ENCODE results near the gene THSD7B. TPM values are rescaled to one million over a fixed set of nuclear protein-coding genes. Genes with fewer than 3 reads are reported as not detected.

The THSD7B gene
- total and polyA plus RNA-seq, 2 of the 13 experiments (the other 11 are each of a cell fraction or from before 2014, with no cell fraction given), result 0.02 TPM; not detected in 1

DNA sequence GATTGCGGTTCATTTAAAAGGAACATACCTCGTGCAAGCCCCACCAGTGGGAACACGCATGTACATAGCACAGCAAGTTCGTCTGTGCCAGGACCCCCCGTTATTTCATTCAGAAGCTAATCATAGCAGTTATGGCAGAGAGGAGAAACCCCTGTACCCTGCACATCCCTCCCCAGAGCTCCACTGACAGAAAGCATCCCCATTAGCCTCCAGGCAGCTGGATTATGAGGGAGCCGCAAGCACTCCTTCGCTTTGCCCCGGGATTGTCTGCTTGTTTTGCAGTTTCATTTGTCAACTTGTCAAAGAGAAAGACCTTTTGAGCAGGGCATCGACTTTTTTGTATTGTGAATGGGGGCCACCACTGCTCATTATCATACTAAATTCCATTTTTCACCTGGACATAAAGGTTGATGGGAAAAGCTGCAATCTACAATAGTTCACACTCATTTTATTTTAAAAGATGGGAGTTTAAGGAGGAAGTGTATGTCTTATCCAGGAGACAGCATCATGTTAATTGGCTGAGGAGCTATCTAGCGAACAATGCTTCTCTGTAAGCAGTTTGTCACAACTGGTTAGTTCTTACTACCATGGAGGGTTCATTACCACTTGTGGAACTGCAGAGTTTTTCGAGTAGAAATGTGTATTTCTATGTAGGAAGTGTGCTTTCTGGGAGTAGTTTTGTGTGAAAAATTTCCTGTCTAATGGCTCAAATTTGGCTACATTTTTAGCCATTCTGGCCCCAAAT, 255.3 kb downstream of the THSD7B start:
- ChIA-PET POLR2A (no interaction called here), CTCF (ENCODE audit: low intra/inter-chr PET ratio, low total read pairs) (no interaction called here)
- in situ Hi-C loops (cut with HindIII; ENCODE audit: extremely low pct_ligation_motif_present, low pct_unique_long_range_greater_than_20kb), result no loop called here
- FAIRE-seq (no peak), DNase-seq (ENCODE audit: low spot score) (no peak), ATAC-seq (no peak)
- Histone ChIP-seq H3K9me3 (ENCODE audit: low read length) (no peaks in the 10 kb centered on the region), H3K36me3 (replicated peaks in 1 of 2; ENCODE audit: control insufficient read depth in 1 of 2, insufficient read depth in 2 of 2, low read length in 2 of 2) (no peaks in the 10 kb centered on the region), H2AFZ (ENCODE audit: low read length) (no peak overlapping the region), H3K27me3 (ENCODE audit: control insufficient read depth in 1 of 2, insufficient read depth in 2 of 2, low read length in 2 of 2) (no peaks in the 10 kb centered on the region), H3K27ac (ENCODE audit: extremely low read length, insufficient read depth, low read length) (no peak overlapping the region), H4K20me1 (ENCODE audit: insufficient read depth, low read length) (no peaks in the 10 kb centered on the region), H3K4me2 (ENCODE audit: low read depth, low read length) (no peak overlapping the region), H3K79me2 (ENCODE audit: insufficient read depth, low read length) (no peaks in the 10 kb centered on the region), H3K9ac (ENCODE audit: insufficient read depth, low read depth, low read length) (no peak overlapping the region), H3K4me3 (replicated peaks in 1 of 3; ENCODE audit: insufficient read depth in 1 of 3, low read depth in 2 of 3, low read length in 3 of 3) (no peak overlapping the region), H3K4me1 (ENCODE audit: insufficient read depth, low read length) (peaks cover 2% of the 10 kb centered on the region; the same call in 1 of the 2 replicates)
- intact Hi-C loops (cut with micrococcal nuclease; ENCODE audit: unreplicated experiment), result no loop called here
- no TSS peak for BruUV-seq (replicated peaks)
- 44% methylated on average over 9 of the region's 11 CpGs for whole genome bisulfite sequencing (ENCODE audit: low lambda C conversion rate)
- TF ChIP-seq ZNF562 (CRISPR knock-in tag; IDR thresholded peaks at IDR 0.05; ENCODE audit: borderline replicate concordance) (no peak), ZNF7 (CRISPR knock-in tag; IDR thresholded peaks at IDR 0.05) (no peak), SALL1 (CRISPR knock-in tag; IDR thresholded peaks at IDR 0.05) (no peak), KDM4B (CRISPR knock-in tag; IDR thresholded peaks at IDR 0.05) (no peak), MTA1 (CRISPR knock-in tag; IDR thresholded peaks at IDR 0.05; ENCODE audit: borderline replicate concordance) (no peak), BRD4 (CRISPR knock-in tag; IDR thresholded peaks at IDR 0.05) (no peak), PPARG (CRISPR knock-in tag; conservative IDR thresholded peaks at IDR 0.05) (no peak), HMG20A (CRISPR knock-in tag; IDR thresholded peaks at IDR 0.05; ENCODE audit: borderline replicate concordance) (no peak), RFXAP (CRISPR knock-in tag; IDR thresholded peaks at IDR 0.05; ENCODE audit: borderline replicate concordance) (no peak), PHF20 (CRISPR knock-in tag; IDR thresholded peaks at IDR 0.05) (no peak)
- TF ChIP-seq, protein P1, sequence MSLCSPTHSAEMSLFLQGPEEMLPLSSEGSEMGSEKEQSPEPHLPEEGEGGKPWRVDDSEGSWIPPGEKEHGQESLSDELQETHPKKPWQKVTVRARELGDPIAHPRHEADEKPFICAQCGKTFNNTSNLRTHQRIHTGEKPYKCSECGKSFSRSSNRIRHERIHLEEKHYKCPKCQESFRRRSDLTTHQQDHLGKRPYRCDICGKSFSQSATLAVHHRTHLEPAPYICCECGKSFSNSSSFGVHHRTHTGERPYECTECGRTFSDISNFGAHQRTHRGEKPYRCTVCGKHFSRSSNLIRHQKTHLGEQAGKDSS (CRISPR knock-in tag; IDR thresholded peaks at IDR 0.05; ENCODE audit: borderline replicate concordance, low read depth), result no peak
- TF ChIP-seq, protein P2, sequence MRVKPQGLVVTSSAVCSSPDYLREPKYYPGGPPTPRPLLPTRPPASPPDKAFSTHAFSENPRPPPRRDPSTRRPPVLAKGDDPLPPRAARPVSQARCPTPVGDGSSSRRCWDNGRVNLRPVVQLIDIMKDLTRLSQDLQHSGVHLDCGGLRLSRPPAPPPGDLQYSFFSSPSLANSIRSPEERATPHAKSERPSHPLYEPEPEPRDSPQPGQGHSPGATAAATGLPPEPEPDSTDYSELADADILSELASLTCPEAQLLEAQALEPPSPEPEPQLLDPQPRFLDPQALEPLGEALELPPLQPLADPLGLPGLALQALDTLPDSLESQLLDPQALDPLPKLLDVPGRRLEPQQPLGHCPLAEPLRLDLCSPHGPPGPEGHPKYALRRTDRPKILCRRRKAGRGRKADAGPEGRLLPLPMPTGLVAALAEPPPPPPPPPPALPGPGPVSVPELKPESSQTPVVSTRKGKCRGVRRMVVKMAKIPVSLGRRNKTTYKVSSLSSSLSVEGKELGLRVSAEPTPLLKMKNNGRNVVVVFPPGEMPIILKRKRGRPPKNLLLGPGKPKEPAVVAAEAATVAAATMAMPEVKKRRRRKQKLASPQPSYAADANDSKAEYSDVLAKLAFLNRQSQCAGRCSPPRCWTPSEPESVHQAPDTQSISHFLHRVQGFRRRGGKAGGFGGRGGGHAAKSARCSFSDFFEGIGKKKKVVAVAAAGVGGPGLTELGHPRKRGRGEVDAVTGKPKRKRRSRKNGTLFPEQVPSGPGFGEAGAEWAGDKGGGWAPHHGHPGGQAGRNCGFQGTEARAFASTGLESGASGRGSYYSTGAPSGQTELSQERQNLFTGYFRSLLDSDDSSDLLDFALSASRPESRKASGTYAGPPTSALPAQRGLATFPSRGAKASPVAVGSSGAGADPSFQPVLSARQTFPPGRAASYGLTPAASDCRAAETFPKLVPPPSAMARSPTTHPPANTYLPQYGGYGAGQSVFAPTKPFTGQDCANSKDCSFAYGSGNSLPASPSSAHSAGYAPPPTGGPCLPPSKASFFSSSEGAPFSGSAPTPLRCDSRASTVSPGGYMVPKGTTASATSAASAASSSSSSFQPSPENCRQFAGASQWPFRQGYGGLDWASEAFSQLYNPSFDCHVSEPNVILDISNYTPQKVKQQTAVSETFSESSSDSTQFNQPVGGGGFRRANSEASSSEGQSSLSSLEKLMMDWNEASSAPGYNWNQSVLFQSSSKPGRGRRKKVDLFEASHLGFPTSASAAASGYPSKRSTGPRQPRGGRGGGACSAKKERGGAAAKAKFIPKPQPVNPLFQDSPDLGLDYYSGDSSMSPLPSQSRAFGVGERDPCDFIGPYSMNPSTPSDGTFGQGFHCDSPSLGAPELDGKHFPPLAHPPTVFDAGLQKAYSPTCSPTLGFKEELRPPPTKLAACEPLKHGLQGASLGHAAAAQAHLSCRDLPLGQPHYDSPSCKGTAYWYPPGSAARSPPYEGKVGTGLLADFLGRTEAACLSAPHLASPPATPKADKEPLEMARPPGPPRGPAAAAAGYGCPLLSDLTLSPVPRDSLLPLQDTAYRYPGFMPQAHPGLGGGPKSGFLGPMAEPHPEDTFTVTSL (CRISPR knock-in tag; IDR thresholded peaks at IDR 0.05; ENCODE audit: borderline replicate concordance), result no peak
- TF ChIP-seq, protein P3, sequence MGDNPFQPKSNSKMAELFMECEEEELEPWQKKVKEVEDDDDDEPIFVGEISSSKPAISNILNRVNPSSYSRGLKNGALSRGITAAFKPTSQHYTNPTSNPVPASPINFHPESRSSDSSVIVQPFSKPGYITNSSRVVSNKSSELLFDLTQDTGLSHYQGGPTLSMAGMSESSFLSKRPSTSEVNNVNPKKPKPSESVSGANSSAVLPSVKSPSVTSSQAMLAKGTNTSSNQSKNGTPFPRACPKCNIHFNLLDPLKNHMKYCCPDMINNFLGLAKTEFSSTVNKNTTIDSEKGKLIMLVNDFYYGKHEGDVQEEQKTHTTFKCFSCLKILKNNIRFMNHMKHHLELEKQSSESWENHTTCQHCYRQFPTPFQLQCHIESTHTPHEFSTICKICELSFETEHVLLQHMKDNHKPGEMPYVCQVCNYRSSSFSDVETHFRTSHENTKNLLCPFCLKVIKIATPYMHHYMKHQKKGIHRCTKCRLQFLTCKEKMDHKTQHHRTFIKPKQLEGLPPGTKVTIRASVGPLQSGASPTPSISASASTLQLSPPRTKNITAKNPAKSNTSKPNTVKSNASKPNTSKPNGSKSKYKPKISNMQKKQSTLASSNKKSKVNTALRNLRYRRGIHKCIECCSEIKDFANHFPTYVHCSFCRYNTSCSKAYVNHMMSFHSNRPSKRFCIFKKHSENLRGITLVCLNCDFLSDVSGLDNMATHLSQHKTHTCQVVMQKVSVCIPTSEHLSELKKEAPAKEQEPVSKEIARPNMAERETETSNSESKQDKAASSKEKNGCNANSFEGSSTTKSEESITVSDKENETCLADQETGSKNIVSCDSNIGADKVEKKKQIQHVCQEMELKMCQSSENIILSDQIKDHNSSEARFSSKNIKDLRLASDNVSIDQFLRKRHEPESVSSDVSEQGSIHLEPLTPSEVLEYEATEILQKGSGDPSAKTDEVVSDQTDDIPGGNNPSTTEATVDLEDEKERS (CRISPR knock-in tag; IDR thresholded peaks at IDR 0.05), result no peak

Data from HepG2 (cell line).